Inferior parietal cortex (tissue), 1 donor: ENCODE measurements around the gene WFDC2.

Experiments used
- DNase-seq: peaks from one replicate; pipeline ENCODE4 v3.0.0-alpha.2; 2016; ENCODE audit errors: extremely low spot score

The WFDC2 gene

GRCh38 chr20:45469336-45470261, at the start of gene WFDC2:
Gene WFDC2 (plus strand): TSS chr20:45469753. CDS start chr20:45469782, 29 bp downstream.
- DNase-seq, result no peak

GRCh38 chr20:45420125-45420524, 49.4 kb upstream of the WFDC2 start:
- DNase-seq, result no peak

GRCh38 chr20:45423700-45424099, 45.9 kb upstream of the WFDC2 start:
- DNase-seq, result no peak

GRCh38 chr20:45425561-45425960, 44.0 kb upstream of the WFDC2 start:
- no peak for DNase-seq

GRCh38 chr20:45426320-45427016, 43.1 kb upstream of the WFDC2 start:
- DNase-seq, result no peak

GRCh38 chr20:45427236-45428149, 42.1 kb upstream of the WFDC2 start:
- no peak for DNase-seq

- peak; percentile 71 for DNase-seq
Measured at GRCh38 chr20:45429618-45430017, 39.9 kb upstream of the WFDC2 start.

GRCh38 chr20:45432294-45432693, 37.3 kb upstream of the WFDC2 start:
- no peak for DNase-seq

GRCh38 chr20:45433316-45433715, 36.2 kb upstream of the WFDC2 start:
- DNase-seq, result peak; percentile 90

- DNase-seq, result no peak
Measured at GRCh38 chr20:45433976-45434375, 35.6 kb upstream of the WFDC2 start.

- peak; percentile 95 for DNase-seq
Measured at GRCh38 chr20:45436732-45437485, 32.6 kb upstream of the WFDC2 start.

GRCh38 chr20:45440424-45440823, 29.1 kb upstream of the WFDC2 start:
- DNase-seq, result no peak

GRCh38 chr20:45440891-45441685, 28.5 kb upstream of the WFDC2 start:
- DNase-seq, result no peak

- no peak for DNase-seq
Measured at GRCh38 chr20:45441746-45442145, 27.8 kb upstream of the WFDC2 start.

- DNase-seq, result no peak
Measured at GRCh38 chr20:45444050-45444449, 25.5 kb upstream of the WFDC2 start.

- DNase-seq, result no peak
Measured at GRCh38 chr20:45445805-45446562, 23.6 kb upstream of the WFDC2 start.

GRCh38 chr20:45448270-45448669, 21.3 kb upstream of the WFDC2 start:
- no peak for DNase-seq

GRCh38 chr20:45449528-45449927, 20.0 kb upstream of the WFDC2 start:
- DNase-seq, result no peak

GRCh38 chr20:45450097-45450818, 19.3 kb upstream of the WFDC2 start:
- DNase-seq, result peak; percentile 73
